Liver (tissue), 3 donors: ENCODE results near the gene SEC24C.

ENCODE experiments used
- ATF3 ChIP-seq: IDR thresholded peaks from 2 replicates; pipeline ENCODE4 v1.6.1; 2016; ENCODE audit warnings: antibody characterized with exemption
- CTCF ChIP-seq: fragments of 150-350 bp; IDR thresholded peaks from 2 replicates; pipeline ENCODE4 v1.5.1; 2017; ENCODE audit warnings: improper control_type of control experiment, low read depth, low read length; ENCODE audit not compliant: missing input control
- EGR1 ChIP-seq, 2 donors: IDR thresholded peaks; 2 replicates each; pipeline ENCODE4 v1.6.1; 2016 to 2018; ENCODE audit warnings: antibody characterized with exemption in 2 of 2, low read depth in 2 of 2
- FOXA1 ChIP-seq: IDR thresholded peaks from 2 replicates; pipeline ENCODE4 v1.6.1; 2016; ENCODE audit warnings: antibody characterized with exemption
- GABPA ChIP-seq, 2 donors: IDR thresholded peaks in 1 of 2; conservative IDR thresholded peaks in 1 of 2; 2 replicates each; pipeline ENCODE4 v1.6.1; 2016; ENCODE audit warnings: antibody characterized with exemption in 2 of 2, mild to moderate bottlenecking in 1 of 2, moderate library complexity in 1 of 2
- MAX ChIP-seq: IDR thresholded peaks from 2 replicates; pipeline ENCODE4 v1.6.1; 2016; ENCODE audit warnings: antibody characterized with exemption
- RAD21 ChIP-seq, 2 donors: IDR thresholded peaks; 2 replicates each; pipeline ENCODE4 v1.6.1; 2016; ENCODE audit warnings: antibody characterized with exemption in 2 of 2, mild to moderate bottlenecking in 2 of 2
- REST ChIP-seq: IDR thresholded peaks from 2 replicates; pipeline ENCODE4 v1.6.1; 2016; ENCODE audit warnings: antibody characterized with exemption, mild to moderate bottlenecking
- RXRA ChIP-seq, 2 donors: IDR thresholded peaks; 2 replicates each; pipeline ENCODE4 v1.6.1; 2017 to 2018; ENCODE audit warnings: antibody characterized with exemption in 2 of 2, mild to moderate bottlenecking in 1 of 2
- TAF1 ChIP-seq: conservative IDR thresholded peaks from 2 replicates; pipeline ENCODE4 v1.6.1; 2016; ENCODE audit warnings: antibody characterized with exemption, mild to moderate bottlenecking
- YY1 ChIP-seq: IDR thresholded peaks from 2 replicates; pipeline ENCODE4 v1.6.1; 2016; ENCODE audit warnings: antibody characterized with exemption, mild to moderate bottlenecking
- ZBTB33 ChIP-seq: IDR thresholded peaks from 2 replicates; pipeline ENCODE4 v1.6.1; 2016; ENCODE audit warnings: antibody characterized with exemption
- donor health status: healthy.
- donor health status: healthy.

- no peak for TF ChIP-seq ATF3
- TF ChIP-seq CTCF = no peak
- TF ChIP-seq ZBTB33 = no peak
- TF ChIP-seq RXRA (IDR thresholded peaks at IDR 0.05) = no peak
- no peak for TF ChIP-seq RAD21 (IDR thresholded peaks at IDR 0.05)
- no peak for TF ChIP-seq REST
- TF ChIP-seq FOXA1 = no peak
- no peak for TF ChIP-seq MAX
- no peak for TF ChIP-seq EGR1 (IDR thresholded peaks at IDR 0.05; ENCODE audit: low read depth in 2 of 2)
- TF ChIP-seq TAF1 = no peak
- TF ChIP-seq GABPA (IDR thresholded peaks at IDR 0.05 in 1 of 2, conservative IDR thresholded peaks at IDR 0.05 in 1 of 2) = no peak
- TF ChIP-seq YY1 = no peak
Observed at GRCh38 chr10:73765066-73765465, 20.9 kb downstream of the SEC24C start.
